HT-29 (cell line): ENCODE data around the gene AGAP4. TPM values are rescaled to one million over a fixed set of nuclear protein-coding genes. Genes with fewer than 3 reads are reported as not detected.
"Not testable (repeated sequence)": the region's sequence is repeated elsewhere in the genome, so short reads cannot be mapped to it uniquely, and the experiment has no call there.

ENCODE experiments used
- DNase-seq: peaks from one replicate; pipeline ENCODE4 v3.0.0-alpha.2; 2015; ENCODE audit warnings: low spot score
- total RNA-seq: library from RNA; depleted of rRNA; stranded (reverse); fragments of >200 nt; shearing (Covaris generic); gene quantifications from 2 replicates; pipeline ENCODE4 v1.2.3, GENCODE V29; 2014; rRNA removed

AGAP4 gene
- 11.1 and 11.8 TPM in 2 replicates for total RNA-seq

DNA sequence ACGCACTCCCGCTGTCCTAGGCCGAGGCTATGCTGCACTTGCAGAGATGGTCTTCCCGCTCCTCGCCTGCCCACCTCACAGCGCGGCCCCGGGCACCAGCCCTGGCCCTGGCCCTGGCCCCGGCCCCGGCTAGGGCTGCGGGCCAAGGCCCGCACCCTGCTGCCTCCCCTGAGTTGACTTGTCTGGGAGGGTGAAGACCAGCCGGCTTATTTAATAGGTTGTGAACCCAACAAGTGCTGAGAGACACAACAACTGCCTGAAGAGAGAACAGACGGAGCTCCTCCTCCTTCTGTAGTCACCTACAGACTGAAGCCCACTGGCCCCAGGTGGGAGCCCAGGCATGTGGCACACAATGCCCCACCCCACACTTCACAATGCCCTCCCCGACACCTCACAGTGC is at the start of gene AGAP4:
AGAP4 (minus strand) TSS at position 101 of the 400 bp plus-strand sequence. CDS start 153 bp downstream, outside the sequence.
- DNase-seq, result not testable (repeated sequence)

DNA sequence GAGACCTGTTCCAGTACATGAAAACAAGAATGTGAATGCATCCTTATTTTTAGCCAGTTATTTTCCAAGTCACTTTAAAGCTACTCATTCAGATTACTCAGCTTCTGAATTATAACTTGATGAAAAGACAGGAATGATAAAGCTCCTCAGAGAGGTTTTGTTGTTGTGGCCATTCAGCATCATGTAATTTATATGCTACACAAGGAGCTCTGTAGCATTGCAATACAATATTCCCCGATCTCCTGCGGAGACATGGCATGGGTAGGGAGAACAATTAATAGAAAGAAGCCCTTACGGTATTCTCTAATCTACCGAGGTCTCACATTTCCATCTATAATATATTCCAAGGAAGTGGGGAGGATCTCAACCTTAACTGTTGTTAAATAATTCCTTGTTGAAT is 43.4 kb upstream of the AGAP4 start:
- DNase-seq, result not testable (repeated sequence)

DNA sequence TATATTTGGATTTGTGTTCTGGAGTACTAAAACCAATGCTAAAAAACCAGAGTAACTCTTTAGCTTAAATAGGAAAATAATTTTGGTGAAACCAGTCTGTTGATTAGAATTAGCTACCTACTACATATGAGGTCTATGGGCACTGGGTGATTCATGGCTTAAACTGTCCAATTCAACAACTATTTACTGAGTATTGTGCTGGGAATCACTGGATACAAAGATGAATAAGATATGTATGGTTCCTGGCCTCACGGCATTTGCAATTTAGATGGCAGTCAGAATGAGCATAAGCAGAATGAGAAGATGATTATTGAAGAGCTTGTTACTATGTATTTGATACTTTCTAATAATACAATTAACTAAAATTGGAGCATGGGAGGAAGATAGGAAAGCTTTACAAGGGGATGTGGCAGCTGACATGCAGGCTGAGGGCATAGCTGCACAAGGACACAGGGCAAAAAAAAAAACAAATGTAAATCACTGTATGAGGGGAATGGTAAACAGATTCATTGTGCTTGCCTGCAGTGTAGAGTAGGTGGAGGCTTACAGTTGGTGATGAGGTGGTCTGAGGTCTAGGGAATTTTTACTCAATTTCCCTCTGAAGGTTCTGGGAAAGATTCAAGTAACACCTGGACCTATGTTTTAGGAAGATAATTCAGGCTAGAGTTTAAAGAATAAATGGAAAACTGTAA is 42.4 kb upstream of the AGAP4 start:
- DNase-seq, result not testable (repeated sequence)

DNA sequence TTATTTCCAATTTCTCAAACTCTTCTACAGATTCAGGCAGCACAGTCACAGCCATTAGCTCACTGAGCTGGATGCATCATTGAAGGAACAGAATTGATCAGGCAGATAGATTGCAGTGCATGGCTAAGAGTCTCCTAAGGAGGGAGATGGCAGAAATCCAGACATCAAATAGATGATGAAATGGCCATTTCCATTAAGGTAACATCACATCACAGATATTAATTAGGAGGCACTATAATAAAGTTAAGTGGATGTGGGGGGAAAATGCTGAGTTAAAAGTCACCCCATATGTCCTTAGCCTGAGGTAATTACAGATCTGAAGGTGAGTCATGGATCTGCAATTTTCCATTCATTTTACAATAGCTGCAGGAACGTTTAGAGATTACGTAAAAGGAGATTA is 35.6 kb upstream of the AGAP4 start:
- DNase-seq, result not testable (repeated sequence)

DNA sequence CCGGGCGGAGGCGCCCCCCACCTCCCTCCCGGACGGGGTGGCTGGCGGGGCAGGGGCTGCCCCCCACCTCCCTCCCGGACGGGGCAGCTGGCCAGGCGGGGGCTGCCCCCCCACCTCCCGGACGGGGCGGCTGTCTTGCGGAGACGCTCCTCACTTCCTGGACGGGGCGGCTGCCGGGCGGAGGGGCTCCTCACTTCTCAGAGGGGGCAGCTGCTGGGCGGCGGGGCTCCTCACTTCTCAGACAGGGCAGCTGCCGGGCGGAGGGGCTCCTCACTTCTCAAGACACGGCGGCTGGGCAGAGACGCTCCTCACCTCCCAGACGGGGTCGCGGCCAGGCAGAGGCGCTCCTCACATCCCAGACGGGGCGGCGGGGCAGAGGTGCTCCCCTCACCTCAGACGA is 18.1 kb upstream of the AGAP4 start:
- not testable (repeated sequence) for DNase-seq

DNA sequence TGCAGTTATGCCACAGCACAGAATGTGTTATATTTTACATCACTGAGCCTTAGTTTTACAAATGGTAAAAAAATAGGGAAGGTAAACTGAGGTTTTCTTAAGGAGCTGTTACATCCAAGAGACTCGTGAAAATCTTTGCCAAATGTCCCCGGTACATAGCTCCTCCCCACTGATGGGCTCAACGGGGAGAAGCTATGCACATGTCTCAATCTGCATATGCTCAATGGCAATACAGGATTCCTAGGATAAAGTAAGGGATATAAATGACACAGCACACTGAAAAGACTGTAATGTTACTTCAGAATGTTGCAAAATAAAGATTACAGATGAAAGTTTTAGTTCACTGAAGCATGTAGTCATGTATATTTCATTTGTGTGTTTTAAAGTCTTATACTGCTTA is 17.0 kb upstream of the AGAP4 start:
- DNase-seq, result not testable (repeated sequence)

DNA sequence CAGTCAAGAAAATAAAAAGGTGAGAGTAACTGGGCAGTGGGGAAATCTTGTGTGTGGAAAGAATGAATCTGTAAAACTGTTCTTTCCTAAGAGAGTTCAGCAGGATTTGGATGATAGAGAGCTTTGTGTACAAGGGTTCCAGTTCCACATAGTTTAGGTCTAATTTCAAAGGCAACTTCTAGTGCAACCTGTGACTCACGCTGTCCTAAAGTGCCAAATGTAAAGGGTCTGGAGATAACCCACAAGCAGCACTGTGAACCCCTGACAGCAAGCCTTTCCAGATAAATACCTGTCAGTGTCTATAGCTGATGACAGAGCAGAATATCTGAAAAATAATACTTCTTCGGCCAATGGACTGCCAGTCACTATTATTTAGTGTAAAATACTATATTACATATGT is 16.3 kb upstream of the AGAP4 start:
- DNase-seq, result not testable (repeated sequence)

DNA sequence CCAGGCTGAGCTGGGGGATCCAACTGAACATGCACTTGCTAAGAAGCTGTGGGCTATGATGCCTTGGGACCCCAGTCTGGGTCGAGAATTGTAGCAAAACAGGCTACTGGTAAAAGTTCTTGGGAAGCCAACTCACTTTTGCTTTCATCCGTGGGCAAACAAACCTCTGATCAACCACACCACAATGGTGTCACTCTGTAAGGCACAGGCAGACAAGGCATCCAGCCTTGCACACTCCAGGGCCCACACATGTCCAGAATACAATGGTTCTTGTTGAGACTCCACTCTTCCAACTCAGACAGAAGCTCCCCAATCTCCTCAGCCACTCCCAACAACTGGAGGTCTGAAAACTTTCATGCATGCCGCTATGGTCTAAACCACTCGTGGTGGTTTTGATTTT is 10.6 kb upstream of the AGAP4 start:
- not testable (repeated sequence) for DNase-seq

DNA sequence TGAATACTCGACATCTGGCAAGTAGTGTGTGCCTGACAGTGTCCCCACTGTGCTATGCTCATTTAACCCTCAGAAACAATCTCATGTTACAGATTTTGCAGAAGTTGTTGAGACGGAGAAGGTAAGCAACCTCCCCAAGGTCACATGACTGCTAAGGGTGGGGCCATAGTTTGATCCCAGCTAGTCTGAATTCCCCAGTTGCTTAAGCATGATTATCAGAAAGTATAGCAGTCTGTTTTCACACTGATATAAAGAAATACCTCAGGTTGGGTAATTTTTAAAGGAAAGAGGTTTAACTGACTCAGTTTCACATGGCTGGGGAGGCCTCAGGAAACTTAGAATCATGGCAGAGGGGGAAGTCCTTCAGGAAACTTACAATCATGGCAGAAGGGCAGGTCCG is 1.2 kb upstream of the AGAP4 start:
- not testable (repeated sequence) for DNase-seq

DNA sequence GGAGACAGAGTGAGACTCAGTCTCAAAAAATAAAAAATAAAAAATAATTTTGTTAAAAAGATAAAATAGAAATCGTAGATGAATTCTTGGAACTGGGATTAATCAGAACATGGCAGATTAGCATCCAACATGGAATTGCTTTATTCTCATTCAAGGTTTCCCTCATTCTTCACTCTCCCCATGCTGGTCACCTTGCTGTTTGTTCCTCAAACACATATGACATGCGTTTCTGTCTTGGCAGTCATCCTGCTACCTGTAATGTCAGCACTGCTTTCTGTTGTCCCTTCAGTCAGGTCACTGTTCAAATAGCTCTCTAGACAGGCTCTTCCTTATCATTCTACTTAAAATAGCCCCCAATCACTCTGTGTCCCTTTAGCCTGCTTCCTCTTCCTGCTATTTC is 24.4 kb downstream of the AGAP4 start:
- DNase-seq, result not testable (repeated sequence)

DNA sequence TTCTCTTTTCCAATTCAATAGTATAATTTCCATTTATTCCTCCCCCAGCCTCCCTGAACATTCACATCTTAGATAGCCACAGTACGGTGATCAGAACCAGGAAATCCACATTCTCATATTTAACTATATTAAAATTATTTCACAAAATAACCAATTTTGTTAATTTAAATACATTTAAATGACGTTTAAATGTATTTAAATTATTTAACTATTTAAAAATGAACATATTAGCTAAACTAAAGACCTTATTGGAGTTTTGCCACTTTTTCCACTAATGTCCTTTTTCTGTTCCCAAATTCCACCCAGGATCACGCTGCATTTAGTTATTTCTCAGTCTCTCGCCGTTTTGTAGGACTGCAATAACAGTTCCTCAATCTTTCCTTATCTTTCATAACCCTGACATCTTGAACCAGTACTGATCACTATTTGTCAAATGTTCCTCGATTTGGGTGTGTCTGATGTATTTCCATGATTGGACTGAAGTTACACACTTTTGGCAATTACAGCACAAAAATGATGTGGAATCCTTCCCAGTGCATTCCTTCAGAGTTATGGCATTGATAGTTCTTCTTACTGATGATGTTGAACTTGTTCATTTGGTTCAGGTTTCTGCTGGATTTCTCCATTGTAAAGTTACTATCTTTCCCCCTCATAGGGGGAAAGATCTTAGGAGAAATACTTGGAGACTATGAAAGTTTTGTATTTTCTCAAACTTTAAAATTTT is 27.0 kb downstream of the AGAP4 start:
- DNase-seq, result not testable (repeated sequence)

DNA sequence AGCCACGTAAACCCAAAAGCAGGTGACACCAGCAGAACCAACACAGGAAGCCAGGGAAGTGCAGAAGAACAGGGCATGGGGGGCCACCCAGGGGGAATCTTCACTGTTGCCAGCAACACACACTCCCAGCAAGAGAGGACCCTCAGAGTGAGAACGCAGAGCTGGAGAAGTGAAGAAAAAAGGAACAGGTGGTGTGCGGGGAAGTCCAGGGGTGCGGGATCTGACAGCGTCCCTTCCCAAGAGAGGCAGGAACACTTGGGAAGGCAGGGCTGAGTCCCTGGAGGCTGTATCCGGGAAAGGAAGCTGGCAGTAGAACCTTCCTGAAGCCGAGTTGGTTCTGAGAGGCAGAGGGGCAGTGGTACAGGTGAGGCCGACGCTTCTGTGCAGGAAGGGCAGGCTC is 27.7 kb downstream of the AGAP4 start:
- no peak for DNase-seq

DNA sequence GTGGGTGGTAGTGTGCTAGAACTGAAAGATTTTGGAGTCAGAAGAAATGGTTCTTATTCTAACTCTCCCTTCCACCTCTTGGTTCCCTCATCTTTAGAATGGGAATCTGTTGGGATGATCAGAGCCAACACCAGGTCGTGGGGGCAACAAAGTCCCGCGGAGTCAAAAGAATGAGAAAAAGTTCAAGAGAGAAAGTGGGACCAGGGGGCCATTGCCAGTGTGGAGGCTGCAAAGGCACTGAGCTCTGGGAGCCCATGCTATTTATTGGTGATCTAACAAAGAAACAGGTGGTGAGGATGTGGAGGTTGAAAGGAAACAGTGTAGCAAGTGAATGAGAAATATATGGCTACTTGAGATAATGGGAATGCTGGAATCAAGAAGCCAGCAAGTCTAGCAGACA is 29.4 kb downstream of the AGAP4 start:
- DNase-seq, result no peak

DNA sequence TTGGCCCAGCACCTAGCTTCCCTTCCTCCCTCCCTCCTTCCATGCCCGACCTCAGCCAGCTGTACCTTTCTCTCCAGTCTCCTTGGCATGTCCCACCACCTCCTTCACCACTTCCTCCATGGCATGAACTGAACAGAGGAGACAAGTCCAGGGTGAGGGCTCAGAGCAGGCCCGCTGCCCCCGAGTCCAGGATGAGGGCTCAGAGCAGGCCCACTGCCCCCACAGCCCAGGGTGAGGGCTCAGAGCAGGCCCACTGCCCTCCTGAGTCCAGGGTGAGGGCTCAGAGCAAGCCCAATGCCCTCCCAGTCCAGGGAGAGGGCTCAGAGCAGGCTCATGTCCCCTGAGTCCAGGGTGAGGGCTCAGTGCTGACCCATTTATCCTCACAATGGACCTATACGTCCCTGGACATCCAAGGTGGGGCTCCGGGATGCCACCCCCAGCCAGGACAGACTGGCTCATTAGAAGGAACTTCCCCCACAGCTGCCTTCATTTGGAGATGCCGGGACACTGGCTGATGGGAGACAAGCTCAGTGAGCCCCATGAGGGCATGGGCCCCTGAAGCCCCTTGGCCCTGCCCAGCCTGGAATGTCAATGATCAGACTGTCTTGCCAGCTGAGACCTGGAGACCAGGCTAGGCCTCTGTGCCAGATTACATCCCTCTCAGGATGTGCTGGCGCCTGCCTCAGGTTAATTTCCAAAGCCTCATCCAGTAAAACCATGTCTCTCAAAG is 30.0 kb downstream of the AGAP4 start:
- no peak for DNase-seq

DNA sequence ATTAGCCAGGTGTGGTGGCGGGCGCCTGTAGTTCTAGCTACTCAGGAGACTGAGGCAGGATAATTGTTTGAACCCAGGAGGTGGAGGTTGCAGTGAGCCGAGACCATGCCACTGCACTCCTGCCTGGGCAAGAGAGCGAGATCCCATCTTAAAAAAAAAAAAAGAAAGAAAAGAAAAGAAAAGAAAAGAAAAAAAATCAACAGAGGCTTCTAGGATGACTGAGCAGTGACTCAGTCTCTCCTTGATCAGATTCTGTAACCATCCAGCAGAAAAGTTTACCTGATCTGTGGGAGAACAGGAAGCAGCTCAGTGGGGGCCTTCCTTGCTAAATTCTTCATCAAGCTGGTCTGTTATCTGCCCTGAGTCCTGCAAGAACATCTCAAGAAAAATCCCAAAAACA is 33.2 kb downstream of the AGAP4 start:
- not testable (repeated sequence) for DNase-seq

DNA sequence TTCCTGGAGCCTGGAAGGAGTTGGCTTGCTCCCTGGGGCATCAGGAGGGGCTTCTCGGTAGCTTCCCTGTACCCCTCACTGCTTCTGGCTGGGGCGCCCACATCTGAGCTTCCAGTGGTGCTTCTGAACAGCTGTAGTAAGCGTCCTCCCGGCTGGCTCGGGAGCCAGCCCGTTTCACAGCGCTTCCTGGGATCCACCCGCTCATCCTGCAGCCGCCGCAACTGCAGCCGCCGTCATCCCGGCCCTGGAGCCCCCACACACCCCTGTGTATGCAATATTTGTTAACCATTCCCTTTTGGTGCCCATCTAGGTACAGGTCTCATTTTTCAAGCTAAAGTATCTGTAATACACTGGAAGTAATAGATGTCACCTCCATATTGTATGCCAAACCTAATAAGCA is 34.3 kb downstream of the AGAP4 start:
- not testable (repeated sequence) for DNase-seq

DNA sequence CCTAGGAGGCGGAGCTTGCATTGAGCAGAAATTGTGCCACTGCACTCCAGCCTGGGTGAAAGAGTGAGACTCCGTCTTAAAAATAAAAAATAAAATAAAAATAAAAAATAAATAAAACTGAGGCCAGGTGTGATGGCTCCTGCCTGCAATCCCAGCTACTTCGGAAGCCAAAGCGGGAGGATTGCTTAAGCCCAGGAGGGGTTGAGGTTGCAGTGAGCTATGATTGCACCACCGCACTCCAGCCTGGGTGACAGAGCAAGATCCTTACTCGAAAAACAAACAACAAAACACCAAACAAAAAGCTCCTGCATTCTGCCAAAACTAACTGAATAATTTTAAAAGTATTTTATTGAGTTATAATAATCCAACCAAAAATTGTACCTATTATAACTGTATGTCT is 36.2 kb downstream of the AGAP4 start:
- DNase-seq, result no peak

DNA sequence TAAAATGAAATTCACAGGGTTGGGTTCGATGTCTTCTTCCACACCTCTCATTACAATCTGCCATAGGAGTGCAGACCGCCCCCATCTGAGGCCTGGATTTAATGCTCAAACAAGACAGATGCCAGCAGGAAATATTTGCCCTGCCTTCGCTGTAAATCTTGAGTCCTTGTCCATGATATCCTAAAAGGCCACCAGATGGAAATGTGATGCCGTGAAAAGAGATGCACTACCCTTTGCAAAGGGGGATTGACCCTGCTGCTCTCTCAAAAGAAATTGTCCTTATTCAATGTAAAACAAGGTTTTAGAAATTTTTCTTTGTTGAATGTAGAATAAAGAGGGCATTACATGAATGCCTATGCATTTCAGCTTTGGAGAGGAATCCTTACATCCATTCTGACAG is 37.5 kb downstream of the AGAP4 start:
- no peak for DNase-seq

DNA sequence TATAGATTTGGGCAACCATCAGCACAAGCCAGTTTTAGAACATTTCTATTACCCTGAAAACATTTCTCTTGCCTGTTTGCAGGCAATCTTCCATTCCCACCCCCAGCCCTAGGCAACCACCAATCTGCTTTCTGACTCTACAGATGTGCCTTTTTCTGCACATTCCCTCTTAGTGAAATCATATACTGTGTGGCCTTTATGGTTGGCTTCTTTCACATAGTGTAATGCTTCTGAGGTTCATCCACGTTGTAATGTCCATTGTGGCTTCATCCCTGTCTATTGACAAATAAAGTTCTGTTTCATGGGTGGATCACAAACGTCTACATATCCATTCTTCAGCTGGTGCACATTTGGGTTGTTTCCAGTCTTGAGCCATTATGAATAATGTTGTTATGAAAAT is 42.3 kb downstream of the AGAP4 start:
- not testable (repeated sequence) for DNase-seq

DNA sequence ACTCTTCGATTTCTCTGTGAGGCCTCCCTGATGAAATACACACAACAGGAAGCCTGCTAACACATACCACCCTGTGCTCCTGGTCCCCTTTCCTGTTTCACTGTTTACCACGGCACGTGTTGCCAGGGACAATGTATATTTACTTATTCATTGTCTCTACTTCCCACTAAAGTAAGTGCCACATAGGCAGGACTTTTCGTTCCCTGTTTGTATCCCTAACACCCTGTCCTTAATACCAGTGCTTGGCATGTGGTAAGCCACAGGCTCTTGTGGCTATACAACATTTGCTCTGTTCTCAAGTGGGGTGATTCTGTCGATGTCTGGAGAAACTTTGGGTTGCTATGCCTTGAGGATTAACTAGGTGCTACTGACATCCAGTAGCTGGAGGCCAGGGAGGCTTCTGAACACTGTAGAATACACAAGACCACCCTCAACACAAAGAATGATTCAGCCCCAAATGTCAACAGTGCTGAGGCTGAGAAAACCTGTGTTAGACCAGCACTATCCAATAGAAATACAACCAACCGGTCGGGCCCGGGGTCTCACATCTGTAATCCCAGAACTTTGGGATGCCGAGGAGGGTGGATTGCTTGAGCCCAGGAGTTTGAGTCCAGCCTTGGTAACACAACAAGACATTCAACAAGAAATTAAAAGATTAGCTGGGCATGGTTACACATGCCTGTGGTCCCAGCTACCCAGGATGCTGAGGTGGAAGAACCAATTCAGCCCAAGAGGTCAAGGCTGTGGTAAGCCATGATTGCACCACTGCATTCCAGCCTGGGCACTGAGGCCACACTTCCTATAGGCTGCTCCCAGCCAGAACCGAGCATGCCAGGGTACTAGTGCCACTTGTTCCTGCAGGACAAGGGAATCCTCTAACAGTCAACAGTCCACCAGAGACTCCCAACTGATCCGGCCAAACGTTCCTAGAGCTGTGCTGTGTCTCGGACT is 44.0 kb downstream of the AGAP4 start:
- DNase-seq, result peak; percentile 4

DNA sequence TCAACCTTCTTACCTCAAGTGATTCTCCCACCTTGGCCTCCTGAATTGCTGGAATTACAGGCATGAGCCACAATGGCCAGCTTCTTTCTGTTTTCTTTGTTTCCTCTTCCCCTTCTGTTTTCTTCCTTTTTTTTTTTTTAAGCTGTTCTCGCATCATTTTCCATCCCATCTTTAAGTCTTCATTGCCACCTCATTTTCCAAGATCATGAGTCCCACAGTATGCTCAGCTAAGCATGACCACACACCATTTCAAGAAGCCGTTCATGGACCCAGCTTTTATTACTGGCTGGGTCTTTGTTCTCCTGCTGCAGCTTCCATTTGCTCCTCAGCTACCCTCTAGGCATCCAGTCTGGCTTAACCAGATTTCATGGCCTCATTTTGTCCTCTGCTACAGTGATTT is 52.5 kb downstream of the AGAP4 start:
- not testable (repeated sequence) for DNase-seq
